Activated CD8-positive, alpha-beta memory T cell treated with anti-CD3 and anti-CD28 coated beads, Interleukin-2, amount 50 U/mL, for 4 hours (primary cell): ENCODE data around the gene PVR.
"Not testable (repeated sequence)": the region's sequence is repeated elsewhere in the genome, so short reads cannot be mapped to it uniquely, and the experiment has no call there.

Experiments
- DNase-seq: peaks from one replicate; pipeline ENCODE4 v3.0.0-alpha.2; 2020

The PVR gene

GRCh38 chr19:44646049-44646416 is 2.3 kb downstream of the PVR start:
- no peak for DNase-seq

GRCh38 chr19:44647144-44647543 is 3.4 kb downstream of the PVR start:
- no peak for DNase-seq

GRCh38 chr19:44648631-44649251 is 5.0 kb downstream of the PVR start:
- no peak for DNase-seq

- DNase-seq: no peak
Observed at GRCh38 chr19:44649578-44650145, 6.0 kb downstream of the PVR start.

- DNase-seq: no peak
Observed at GRCh38 chr19:44653343-44653742, 9.6 kb downstream of the PVR start.

GRCh38 chr19:44653977-44654774 is 10.5 kb downstream of the PVR start:
- peak; percentile 62 for DNase-seq

GRCh38 chr19:44657211-44657921 is 13.7 kb downstream of the PVR start:
- DNase-seq: peak; percentile 71

- DNase-seq: no peak
Observed at GRCh38 chr19:44658069-44658733, 14.5 kb downstream of the PVR start.

GRCh38 chr19:44660081-44660480 is 16.4 kb downstream of the PVR start:
- no peak for DNase-seq

- no peak for DNase-seq
Observed at GRCh38 chr19:44661205-44661604, 17.5 kb downstream of the PVR start.

- no peak for DNase-seq
Observed at GRCh38 chr19:44661904-44662303, 18.2 kb downstream of the PVR start.

GRCh38 chr19:44662691-44663385 is 19.1 kb downstream of the PVR start:
- DNase-seq: no peak

GRCh38 chr19:44663996-44664395 is 20.3 kb downstream of the PVR start:
- DNase-seq: no peak

GRCh38 chr19:44664976-44665375 is 21.3 kb downstream of the PVR start:
- DNase-seq: no peak

- no peak for DNase-seq
Observed at GRCh38 chr19:44666852-44667556, 23.3 kb downstream of the PVR start.

- DNase-seq: no peak
Observed at GRCh38 chr19:44668985-44669764, 25.5 kb downstream of the PVR start.

GRCh38 chr19:44670027-44670426 is 26.3 kb downstream of the PVR start:
- not testable (repeated sequence) for DNase-seq

GRCh38 chr19:44671400-44671799 is 27.7 kb downstream of the PVR start, which contains the start of gene CEACAM19:
Gene CEACAM19 (plus strand): TSS chr19:44671482. CDS start chr19:44671932, 450 bp downstream.
- no peak for DNase-seq

GRCh38 chr19:44672226-44672625 is 28.5 kb downstream of the PVR start:
- DNase-seq: no peak

- DNase-seq: no peak
Observed at GRCh38 chr19:44673510-44673909, 29.8 kb downstream of the PVR start.

GRCh38 chr19:44675521-44675920 is 31.8 kb downstream of the PVR start:
- no peak for DNase-seq
